Left renal cortex interstitium (tissue), 4 donors: ENCODE results near the gene WDR82. TPM values are rescaled to one million over a fixed set of nuclear protein-coding genes. Genes with fewer than 3 reads are reported as not detected.

ENCODE experiments used
- DNase-seq, 4 donors: peaks; one replicate each; pipeline ENCODE4 v3.0.0-alpha.2; 2013; ENCODE audit warnings: low read depth in 4 of 4, low spot score in 2 of 4, missing footprints in 1 of 4
- polyA plus RNA-seq, 4 donors: library from polyadenylated mRNA; unstranded; fragments of 120-200 nt; gene quantifications; one replicate each; pipeline ENCODE4 v1.2.1, GENCODE V29; 2013; ENCODE audit not compliant: insufficient read length in 4 of 4

Gene WDR82
- polyA plus RNA-seq, result 100 to 1,000 TPM in 2 of 4 donors, 10 to 100 TPM in 2; 91.4 to 111 (median 101) TPM

GRCh38 chr3:52278510-52279069, at the start of gene WDR82:
WDR82 (minus strand) TSS chr3:52278649; CDS start chr3:52278361, 288 bp downstream.
- DNase-seq, result peak in 3 of 4 donors; percentile 81 to 88 (median 87)

- no peak for DNase-seq
These were observed 49.2 kb upstream of the WDR82 start for GRCh38 chr3:52327486-52328290.

- DNase-seq, result no peak
These were observed 48.5 kb upstream of the WDR82 start for GRCh38 chr3:52326976-52327375.

- no peak for DNase-seq
These were observed 47.2 kb upstream of the WDR82 start for GRCh38 chr3:52325686-52326085.

GRCh38 chr3:52324676-52325075, 46.2 kb upstream of the WDR82 start:
- no peak for DNase-seq

GRCh38 chr3:52323526-52324295, 45.3 kb upstream of the WDR82 start:
- DNase-seq, result no peak

GRCh38 chr3:52322466-52322865, 44.0 kb upstream of the WDR82 start:
- no peak for DNase-seq

- no peak for DNase-seq
These were observed 43.0 kb upstream of the WDR82 start for GRCh38 chr3:52321481-52321880.

- no peak for DNase-seq
These were observed 41.6 kb upstream of the WDR82 start for GRCh38 chr3:52319921-52320595.

- no peak for DNase-seq
These were observed 39.9 kb upstream of the WDR82 start for GRCh38 chr3:52318186-52318816.

GRCh38 chr3:52317208-52318000, 39.0 kb upstream of the WDR82 start:
- no peak for DNase-seq

- DNase-seq, result no peak
These were observed 37.7 kb upstream of the WDR82 start, which contains the start of gene DNAH1 for GRCh38 chr3:52315977-52316764. DNAH1 (plus strand) TSS chr3:52316319; CDS start chr3:52322443, 6,124 bp downstream.

- DNase-seq, result no peak
These were observed 36.6 kb upstream of the WDR82 start for GRCh38 chr3:52315006-52315405.

GRCh38 chr3:52314489-52314888, 36.0 kb upstream of the WDR82 start:
- DNase-seq, result no peak

- no peak for DNase-seq
These were observed 35.3 kb upstream of the WDR82 start for GRCh38 chr3:52313774-52314188.

GRCh38 chr3:52313188-52313773, 34.8 kb upstream of the WDR82 start:
- no peak for DNase-seq

GRCh38 chr3:52311576-52312119, 33.2 kb upstream of the WDR82 start:
- no peak for DNase-seq
